SK-N-SH treated with all-trans-retinoic acid at 6 μM for 48 hours (cell line): Measurements from ENCODE around the gene MEIS2.

ENCODE experiments used
- ATAC-seq: fragments of 200-7000 bp; cut with Tn5 transposase; 3 replicates; pipeline ENCODE4 v1.9.1; 2020; ENCODE audit warnings: mild to moderate bottlenecking, moderate library complexity
- ARNTL ChIP-seq: fragments of 450-650 bp; formaldehyde crosslinking; IDR thresholded peaks from 2 replicates; pipeline ENCODE4 v1.5.0; 2020; ENCODE audit warnings: low read depth, mild to moderate bottlenecking, moderate library complexity, borderline replicate concordance
- CREB5 ChIP-seq: fragments of 250-450 bp; sonication (Bioruptor Pico); IDR thresholded peaks from 2 replicates; pipeline ENCODE4 v1.5.1; 2020; ENCODE audit warnings: low read depth, mild to moderate bottlenecking, moderate library complexity
- CSDC2 ChIP-seq: fragments of 250-450 bp; sonication (Bioruptor Pico); IDR thresholded peaks from 2 replicates; pipeline ENCODE4 v1.5.0; 2020; ENCODE audit warnings: mild to moderate bottlenecking, moderate library complexity
- CSRNP3 ChIP-seq: fragments of 250-450 bp; sonication (Bioruptor Pico); IDR thresholded peaks from 2 replicates; pipeline ENCODE4 v1.5.1; 2021; ENCODE audit warnings: mild to moderate bottlenecking, moderate library complexity
- ESRRG ChIP-seq: fragments of 250-450 bp; sonication (Bioruptor Pico); IDR thresholded peaks from 2 replicates; pipeline ENCODE4 v1.6.1; 2021; ENCODE audit warnings: mild to moderate bottlenecking
- GLIS3 ChIP-seq: fragments of 250-450 bp; sonication (Bioruptor Pico); IDR thresholded peaks from 2 replicates; pipeline ENCODE4 v1.5.0; 2020; ENCODE audit warnings: mild to moderate bottlenecking, moderate library complexity
- ISL1 ChIP-seq: fragments of 250-450 bp; sonication (Bioruptor Pico); IDR thresholded peaks from 2 replicates; pipeline ENCODE4 v2.1.2; 2022; ENCODE audit warnings: mild to moderate bottlenecking, moderate library complexity
- OSR1 ChIP-seq: fragments of 250-450 bp; sonication (Bioruptor Pico); IDR thresholded peaks from 2 replicates; pipeline ENCODE4 v1.8.0; 2022; ENCODE audit warnings: moderate library complexity, mild to moderate bottlenecking, inconsistent platforms
- PATZ1 ChIP-seq: fragments of 250-450 bp; sonication (Bioruptor Pico); IDR thresholded peaks from 2 replicates; pipeline ENCODE4 v1.8.0; 2020; ENCODE audit warnings: mild to moderate bottlenecking, moderate library complexity, borderline replicate concordance
- PPARA ChIP-seq: fragments of 250-450 bp; sonication (Bioruptor Pico); IDR thresholded peaks from 2 replicates; pipeline ENCODE4 v1.5.0; 2020; ENCODE audit warnings: mild to moderate bottlenecking, borderline replicate concordance
- RARB ChIP-seq: fragments of 250-450 bp; sonication (Bioruptor Pico); IDR thresholded peaks from 2 replicates; pipeline ENCODE4 v1.8.0; 2021; ENCODE audit warnings: mild to moderate bottlenecking, moderate library complexity
- SNAI2 ChIP-seq: fragments of 250-450 bp; sonication (Bioruptor Pico); IDR thresholded peaks from 2 replicates; pipeline ENCODE4 v1.5.0; 2020; ENCODE audit warnings: mild to moderate bottlenecking, moderate library complexity
- TOX ChIP-seq: fragments of 250-450 bp; sonication (Bioruptor Pico); IDR thresholded peaks from 2 replicates; pipeline ENCODE4 v1.8.0; 2021; ENCODE audit warnings: mild to moderate bottlenecking, moderate library complexity, borderline replicate concordance
- TSHZ2 ChIP-seq: fragments of 250-450 bp; sonication (Bioruptor Pico); IDR thresholded peaks from 2 replicates; pipeline ENCODE4 v1.5.0; 2020; ENCODE audit warnings: mild to moderate bottlenecking, moderate library complexity
- ZC3H10 ChIP-seq: fragments of 250-450 bp; sonication (Bioruptor Pico); IDR thresholded peaks from 2 replicates; pipeline ENCODE4 v1.5.1; 2021; ENCODE audit warnings: mild to moderate bottlenecking, moderate library complexity
- ZFP3 ChIP-seq: fragments of 250-450 bp; sonication (Bioruptor Pico); IDR thresholded peaks from 2 replicates; pipeline ENCODE4 v1.5.0; 2020; ENCODE audit warnings: mild to moderate bottlenecking, moderate library complexity
- ZFP30 ChIP-seq: fragments of 450-650 bp; formaldehyde crosslinking; IDR thresholded peaks from 2 replicates; pipeline ENCODE4 v1.5.0; 2022; ENCODE audit warnings: mild to moderate bottlenecking, moderate library complexity
- ZNF565 ChIP-seq: fragments of 450-650 bp; formaldehyde crosslinking; conservative IDR thresholded peaks from 2 replicates; pipeline ENCODE4 v1.5.0; 2020; ENCODE audit warnings: low read depth, mild to moderate bottlenecking, moderate library complexity
- ZNF70 ChIP-seq: fragments of 450-650 bp; formaldehyde crosslinking; IDR thresholded peaks from 2 replicates; pipeline ENCODE4 v1.5.0; 2020; ENCODE audit warnings: mild to moderate bottlenecking, moderate library complexity
- ZNF8 ChIP-seq: fragments of 450-650 bp; formaldehyde crosslinking; IDR thresholded peaks from 2 replicates; pipeline ENCODE4 v1.5.0; 2020; ENCODE audit warnings: mild to moderate bottlenecking, moderate library complexity
- TF ChIP-seq, protein P1 (sequence below): fragments of 250-450 bp; sonication (Bioruptor Pico); IDR thresholded peaks from 2 replicates; pipeline ENCODE4 v1.8.0; 2021; ENCODE audit warnings: low read depth, mild to moderate bottlenecking, moderate library complexity, borderline replicate concordance

Gene MEIS2

GRCh38 chr15:36936613-36937012, 163.7 kb downstream of the MEIS2 start:
- no peak for ATAC-seq
- TF ChIP-seq CREB5 (CRISPR knock-in tag) (no peak), GLIS3 (CRISPR knock-in tag) (no peak), SNAI2 (no peak), ISL1 (CRISPR knock-in tag) (no peak), ZNF565 (no peak), ZFP3 (CRISPR knock-in tag) (no peak)
- TF ChIP-seq, protein P1, sequence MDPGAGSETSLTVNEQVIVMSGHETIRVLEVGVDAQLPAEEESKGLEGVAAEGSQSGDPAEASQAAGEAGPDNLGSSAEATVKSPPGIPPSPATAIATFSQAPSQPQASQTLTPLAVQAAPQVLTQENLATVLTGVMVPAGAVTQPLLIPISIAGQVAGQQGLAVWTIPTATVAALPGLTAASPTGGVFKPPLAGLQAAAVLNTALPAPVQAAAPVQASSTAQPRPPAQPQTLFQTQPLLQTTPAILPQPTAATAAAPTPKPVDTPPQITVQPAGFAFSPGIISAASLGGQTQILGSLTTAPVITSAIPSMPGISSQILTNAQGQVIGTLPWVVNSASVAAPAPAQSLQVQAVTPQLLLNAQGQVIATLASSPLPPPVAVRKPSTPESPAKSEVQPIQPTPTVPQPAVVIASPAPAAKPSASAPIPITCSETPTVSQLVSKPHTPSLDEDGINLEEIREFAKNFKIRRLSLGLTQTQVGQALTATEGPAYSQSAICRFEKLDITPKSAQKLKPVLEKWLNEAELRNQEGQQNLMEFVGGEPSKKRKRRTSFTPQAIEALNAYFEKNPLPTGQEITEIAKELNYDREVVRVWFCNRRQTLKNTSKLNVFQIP (CRISPR knock-in tag) = no peak

DNA sequence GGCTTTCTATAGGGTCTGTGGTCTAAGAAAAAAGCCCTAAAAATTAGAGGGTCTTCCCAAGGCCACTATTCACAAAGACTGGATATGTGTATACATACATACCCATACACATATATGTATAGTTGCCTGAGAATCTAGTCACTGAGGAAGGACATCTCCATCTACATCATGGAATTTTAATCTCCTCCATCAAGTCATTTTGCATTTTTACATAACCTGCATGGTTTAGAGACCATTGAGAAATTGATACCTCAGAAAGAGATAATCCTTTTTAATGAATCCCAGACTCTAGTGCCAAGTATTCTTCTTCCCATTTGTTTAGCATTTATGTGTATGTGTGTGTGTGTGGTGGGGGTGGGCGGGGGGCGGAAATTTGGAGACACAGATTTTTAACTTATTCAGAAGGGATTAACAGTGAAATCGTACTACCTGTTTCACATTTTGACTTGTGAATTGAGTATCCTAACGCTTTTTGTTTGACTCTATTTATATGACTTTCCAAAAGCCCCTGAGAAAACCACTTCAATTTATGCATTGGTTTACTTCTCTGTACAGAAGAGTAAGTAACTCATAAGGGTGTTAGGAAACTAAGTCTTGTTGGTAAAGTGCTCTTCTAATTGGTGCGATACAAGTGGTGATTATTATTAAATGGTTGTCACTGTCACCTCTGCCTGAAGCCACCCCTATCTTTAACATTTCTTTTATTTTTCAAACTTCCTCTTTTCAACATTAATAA, 166.9 kb downstream of the MEIS2 start:
- ATAC-seq = no peak
- TF ChIP-seq GLIS3 (CRISPR knock-in tag) = no peak

- ATAC-seq = no peak
- TF ChIP-seq OSR1 (no peak), ZNF565 (no peak), ARNTL (CRISPR knock-in tag) (no peak), GLIS3 (CRISPR knock-in tag) (no peak), ESRRG (CRISPR knock-in tag) (no peak)
Measured at GRCh38 chr15:36932070-36932469, 168.3 kb downstream of the MEIS2 start.

GRCh38 chr15:36931434-36931833, 168.9 kb downstream of the MEIS2 start:
- no peak for ATAC-seq
- TF ChIP-seq TOX (CRISPR knock-in tag) = no peak
- no peak for TF ChIP-seq ESRRG (CRISPR knock-in tag)
- no peak for TF ChIP-seq ZNF8 (CRISPR knock-in tag)
- TF ChIP-seq ARNTL (CRISPR knock-in tag) = no peak
- TF ChIP-seq SNAI2 = no peak
- no peak for TF ChIP-seq CSDC2 (CRISPR knock-in tag)
- TF ChIP-seq PPARA (CRISPR knock-in tag) = no peak
- TF ChIP-seq ISL1 (CRISPR knock-in tag) = no peak
- TF ChIP-seq OSR1 = no peak
- no peak for TF ChIP-seq ZC3H10
- no peak for TF ChIP-seq PATZ1 (CRISPR knock-in tag)
- TF ChIP-seq CSRNP3 (CRISPR knock-in tag) = no peak
- no peak for TF ChIP-seq ZNF565
- no peak for TF ChIP-seq ZFP30 (CRISPR knock-in tag)
- no peak for TF ChIP-seq RARB (CRISPR knock-in tag)

GRCh38 chr15:36926427-36926825, 173.9 kb downstream of the MEIS2 start:
- no peak for ATAC-seq
- no peak for TF ChIP-seq ZNF565
- no peak for TF ChIP-seq ISL1 (CRISPR knock-in tag)
- TF ChIP-seq PATZ1 (CRISPR knock-in tag) = no peak
- TF ChIP-seq CSDC2 (CRISPR knock-in tag) = no peak
- no peak for TF ChIP-seq ARNTL (CRISPR knock-in tag)
- no peak for TF ChIP-seq OSR1
- no peak for TF ChIP-seq ZNF70
- no peak for TF ChIP-seq TSHZ2
